ENCODE results near the gene SREBF2. TPM values are rescaled to one million over a fixed set of nuclear protein-coding genes. Genes with fewer than 3 reads are reported as not detected.

The SREBF2 gene
- total and polyA plus RNA-seq, 2 of the 8 experiments (the other 6 are each of a cell fraction or from before 2014, with no cell fraction given): 125 to 144 TPM

- TF ChIP-seq MAX (IDR thresholded peaks at IDR 0.05): no peak
- no peak for TF ChIP-seq JUN (IDR thresholded peaks at IDR 0.05; ENCODE audit: low read depth, low read length)
- TF ChIP-seq CHD7 (IDR thresholded peaks at IDR 0.05; ENCODE audit: insufficient replicate concordance, low read length): no peak
- TF ChIP-seq RFX5 (IDR thresholded peaks at IDR 0.05; ENCODE audit: borderline replicate concordance, low read depth, low read length): no peak
These were observed 119.8 kb downstream of the SREBF2 start (continued) for GRCh38 chr22:41952713-41953112.

All from H1 (cell line).